ENCODE measurements around the gene SRSF4.

- TF ChIP-seq CTCF (IDR thresholded peaks at IDR 0.05; ENCODE audit: extremely low read depth in 1 of 2, insufficient read depth in 1 of 2, low read depth in 1 of 2, low read length in 2 of 2) (no peak), EZH2 (IDR thresholded peaks at IDR 0.05; ENCODE audit: borderline replicate concordance, low read depth, low read length, severe bottlenecking) (no peak), POLR2AphosphoS5 (IDR thresholded peaks at IDR 0.05; ENCODE audit: insufficient read depth, low read depth, low read length) (no peak), POLR2A (IDR thresholded peaks at IDR 0.05; ENCODE audit: low read depth, low read length) (no peak), GATA2 (IDR thresholded peaks at IDR 0.05; ENCODE audit: insufficient read depth, insufficient read length, low read depth, low read length) (no peak), MYC (IDR thresholded peaks at IDR 0.05; ENCODE audit: low read depth, low read length) (no peak), JUN (IDR thresholded peaks at IDR 0.05; ENCODE audit: borderline replicate concordance, insufficient read depth, insufficient read length, low read depth) (no peak), MAX (IDR thresholded peaks at IDR 0.05; ENCODE audit: insufficient read depth, insufficient read length) (no peak), FOS (IDR thresholded peaks at IDR 0.05; ENCODE audit: borderline replicate concordance, insufficient read depth, low read length) (no peak)
Measured at GRCh38 chr1:29195881-29196291, 14.2 kb upstream of the SRSF4 start.
